ENCODE results near the gene TLL2.

DNA sequence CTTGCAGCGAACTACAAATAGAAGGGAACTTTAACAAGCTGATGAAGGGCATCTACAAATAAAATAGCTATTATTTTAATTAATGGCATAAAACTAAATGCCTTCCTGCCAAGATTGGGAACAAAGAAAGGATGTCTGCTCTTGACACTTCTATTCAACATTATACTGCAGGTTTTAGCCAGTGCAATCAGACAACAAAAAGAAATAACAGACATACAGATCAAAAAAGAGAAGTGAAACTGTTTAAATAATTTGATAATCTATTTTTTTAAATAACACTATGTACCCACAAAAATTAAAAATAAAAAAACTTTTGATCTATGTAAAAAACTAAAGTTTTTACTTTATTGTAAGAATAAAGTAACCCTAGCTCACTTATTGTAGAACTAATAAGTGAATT is 22.4 kb upstream of the TLL2 start:
- no peak for TF ChIP-seq POLR2AphosphoS5 (IDR thresholded peaks at IDR 0.05; ENCODE audit: low read depth, low read length)
- peak; percentile 72 for TF ChIP-seq SPI1 (IDR thresholded peaks at IDR 0.05; ENCODE audit: low read depth, low read length)
- no peak for TF ChIP-seq PAX5 (IDR thresholded peaks at IDR 0.05; ENCODE audit: insufficient read depth, low read length, severe bottlenecking)
- TF ChIP-seq POLR2A (IDR thresholded peaks at IDR 0.05; ENCODE audit: low read depth, low read length), result no peak
